ENCODE measurements around the gene EVC.

- no peak for TF ChIP-seq POLR2AphosphoS5 (IDR thresholded peaks at IDR 0.05; ENCODE audit: low read depth, low read length)
- TF ChIP-seq REST (IDR thresholded peaks at IDR 0.05; ENCODE audit: insufficient read depth in 1 of 2, low read depth in 2 of 2, low read length in 2 of 2) = no peak
- TF ChIP-seq TAF1 (IDR thresholded peaks at IDR 0.05; ENCODE audit: borderline replicate concordance, insufficient read depth, low read length) = no peak
- TF ChIP-seq SIN3A (IDR thresholded peaks at IDR 0.05; ENCODE audit: borderline replicate concordance, insufficient read depth, low read length) = no peak
- no peak for TF ChIP-seq FOXP2 (optimal IDR thresholded peaks at IDR 0.05; ENCODE audit: borderline replicate concordance, extremely low read depth, extremely low read length, insufficient read depth)
These were observed 86.9 kb downstream of the EVC start for GRCh38 chr4:5797866-5798265.
